NCI-H748 (cell line): ENCODE measurements around the gene HSPB8.
"Not testable (repeated sequence)": the region's sequence is repeated elsewhere in the genome, so short reads cannot be mapped to it uniquely, and the experiment has no call there.

Experiments
- DNase-seq: peaks from one replicate; lab custom pipeline; 2025; ENCODE audit not compliant: unreplicated experiment; lab: John Stamatoyannopoulos, UW

HSPB8 gene

DNA sequence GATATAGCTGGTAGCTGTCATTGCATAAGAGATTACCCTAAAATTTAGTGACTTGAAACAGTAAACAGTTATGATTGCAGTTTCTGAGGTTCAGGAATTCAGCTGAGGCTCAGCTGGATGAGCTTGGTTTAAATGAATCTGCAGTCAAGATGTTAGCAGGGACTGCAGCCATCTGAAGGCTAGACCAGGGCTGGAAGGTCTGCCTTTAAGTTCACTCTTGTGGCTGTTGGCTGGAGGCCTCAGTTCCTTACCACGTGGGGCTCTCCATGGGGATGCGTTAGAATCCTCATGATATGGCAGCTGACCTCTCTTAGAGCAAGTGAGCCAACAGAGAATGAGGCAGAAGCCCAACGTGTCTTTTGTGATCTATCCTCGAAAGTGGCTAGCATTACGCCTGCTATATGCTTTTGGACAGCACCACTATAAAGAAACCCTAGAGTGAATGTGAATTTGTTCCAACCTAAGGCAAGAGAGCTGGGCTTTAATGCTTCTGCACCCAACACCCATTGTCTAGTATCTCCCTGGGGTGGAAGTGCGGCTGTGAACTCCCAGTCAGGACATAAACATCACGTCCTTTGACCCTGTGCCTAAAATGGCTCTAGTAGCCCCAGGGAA lies 26.0 kb downstream of the HSPB8 start:
- DNase-seq, result no peak

DNA sequence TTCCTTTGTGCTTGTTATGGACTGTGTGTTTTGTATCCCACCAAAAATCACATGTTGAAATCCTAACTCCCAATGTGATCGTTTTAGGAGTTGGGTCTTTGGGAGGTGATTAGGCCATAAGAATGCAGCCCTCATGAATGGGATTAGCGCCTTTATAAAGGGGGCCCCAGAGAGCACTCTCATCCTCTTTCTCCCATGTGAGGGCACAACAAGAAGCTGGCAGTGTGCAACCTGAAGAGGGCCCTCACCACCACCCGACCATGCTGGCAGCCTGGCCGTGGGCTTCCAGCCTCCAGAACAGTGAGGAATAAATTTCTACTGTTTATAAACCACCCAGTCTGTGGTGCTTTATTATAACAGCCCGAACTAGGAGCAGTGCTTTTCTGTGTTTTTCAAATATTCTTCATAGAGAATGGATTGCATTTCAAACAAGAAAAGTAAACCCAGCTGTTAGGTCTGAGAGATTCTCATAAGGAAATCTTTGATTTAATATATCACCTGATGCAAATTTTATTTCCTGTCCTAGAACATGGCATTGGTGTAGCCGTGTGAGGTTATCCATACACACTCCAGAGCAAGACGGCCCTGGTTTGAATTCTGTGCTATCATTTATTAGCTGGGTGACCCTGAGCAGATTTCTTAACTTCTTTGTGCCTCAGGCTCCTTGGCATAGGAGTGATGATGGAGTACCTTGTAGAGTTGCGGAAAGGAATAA lies 27.8 kb downstream of the HSPB8 start:
- peak; percentile 55 for DNase-seq

DNA sequence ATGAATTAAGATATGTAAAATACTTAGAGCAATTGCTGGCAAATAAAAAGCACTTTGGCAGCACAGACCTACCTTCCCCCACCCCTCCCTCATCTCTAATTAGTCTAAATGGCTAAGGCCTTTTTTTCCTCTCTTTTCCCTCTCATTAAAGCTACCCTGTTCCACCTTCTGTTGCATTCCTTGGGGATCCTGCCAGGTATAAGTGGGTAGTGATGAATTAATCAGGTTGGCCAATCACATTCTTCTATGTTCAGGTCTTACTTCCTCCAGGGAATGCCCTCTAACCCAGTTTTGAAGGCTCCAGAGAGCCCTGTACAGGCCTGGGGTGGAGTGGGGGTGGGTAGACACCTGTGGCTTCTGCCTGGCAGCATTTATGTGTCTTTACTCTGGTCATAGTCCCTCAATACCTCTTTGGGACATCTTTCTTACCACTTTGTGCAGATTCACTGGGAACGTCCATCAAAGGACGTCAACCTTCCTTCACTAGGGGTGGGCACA lies 28.4 kb downstream of the HSPB8 start:
- no peak for DNase-seq

DNA sequence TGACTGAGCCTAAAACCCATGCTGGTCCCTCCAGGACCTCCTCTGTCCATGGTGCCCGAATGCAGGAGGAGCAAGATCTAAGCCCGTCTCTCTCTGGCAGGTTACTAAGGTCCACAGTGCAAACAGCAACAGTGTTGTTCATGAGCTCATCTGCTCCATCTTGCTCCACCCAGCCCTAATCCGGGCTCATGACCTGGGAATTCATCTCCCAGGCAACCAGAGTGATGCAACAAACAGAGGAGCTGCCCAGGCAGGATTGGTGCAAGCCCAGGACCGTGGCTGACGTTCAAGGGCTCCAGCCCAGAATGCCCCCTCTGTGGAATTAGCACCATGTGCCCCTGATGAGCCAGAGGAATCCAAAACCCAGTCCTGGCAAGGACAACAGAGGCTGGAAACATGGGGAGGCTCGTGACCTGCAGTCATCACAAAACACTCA lies 29.9 kb downstream of the HSPB8 start:
- peak; percentile 95 for DNase-seq

DNA sequence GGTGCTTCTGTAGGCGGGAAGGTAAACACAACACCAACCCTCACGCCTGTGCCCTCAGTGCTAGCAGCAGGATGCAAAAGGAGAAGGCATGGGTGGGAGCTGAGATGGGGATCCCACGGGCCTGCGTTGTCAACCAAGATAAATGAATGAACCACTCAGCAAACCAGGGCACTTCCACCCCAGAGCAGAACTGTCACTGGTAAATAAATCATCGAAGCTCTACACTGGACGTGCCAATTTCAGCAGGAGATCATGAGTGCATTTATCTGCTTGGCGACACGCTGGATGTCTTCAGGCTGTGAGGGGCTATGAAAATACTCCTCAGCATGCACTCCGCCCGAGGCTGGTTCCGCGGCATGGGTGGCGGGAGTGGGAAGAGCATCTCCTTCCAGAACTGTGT lies 33.2 kb downstream of the HSPB8 start:
- DNase-seq, result no peak

DNA sequence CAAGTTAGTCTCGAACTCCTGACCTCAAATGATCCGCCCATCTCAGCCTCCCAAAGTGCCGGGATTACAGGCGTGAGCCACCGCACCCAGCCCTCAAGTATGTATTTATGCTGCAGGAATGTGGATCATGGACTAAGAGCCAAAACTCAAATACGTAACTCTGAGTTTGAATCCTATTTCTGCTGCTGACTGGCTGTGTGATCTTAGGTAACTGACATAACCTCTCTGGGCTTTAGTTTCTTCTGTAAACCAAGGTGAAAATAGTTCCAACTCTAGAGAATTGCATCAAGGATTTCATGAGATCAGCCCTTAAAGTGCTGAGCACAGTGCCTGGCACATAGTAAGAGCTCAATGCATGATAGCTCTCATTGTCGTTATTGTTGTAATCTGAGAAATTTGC lies 37.4 kb downstream of the HSPB8 start:
- DNase-seq, result no peak

DNA sequence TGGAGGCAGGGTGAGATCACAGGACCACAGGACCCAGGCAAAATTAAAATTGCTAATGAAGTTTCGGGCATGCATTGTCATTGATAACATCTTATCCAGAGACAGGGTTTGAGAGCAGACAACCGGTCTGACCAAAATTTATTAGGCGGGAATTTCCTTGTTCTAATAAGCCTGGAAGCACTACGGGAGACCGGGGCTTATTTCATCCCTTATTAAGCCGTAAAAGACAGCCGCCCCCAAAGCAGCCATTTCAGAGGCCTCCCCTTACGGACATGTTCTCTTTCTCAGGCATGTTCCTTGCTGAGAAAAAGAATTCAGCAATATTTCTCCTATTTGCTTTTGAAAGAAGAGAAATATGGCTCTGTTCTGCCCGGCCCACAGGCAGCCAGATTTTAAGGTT lies 40.1 kb downstream of the HSPB8 start:
- not testable (repeated sequence) for DNase-seq

DNA sequence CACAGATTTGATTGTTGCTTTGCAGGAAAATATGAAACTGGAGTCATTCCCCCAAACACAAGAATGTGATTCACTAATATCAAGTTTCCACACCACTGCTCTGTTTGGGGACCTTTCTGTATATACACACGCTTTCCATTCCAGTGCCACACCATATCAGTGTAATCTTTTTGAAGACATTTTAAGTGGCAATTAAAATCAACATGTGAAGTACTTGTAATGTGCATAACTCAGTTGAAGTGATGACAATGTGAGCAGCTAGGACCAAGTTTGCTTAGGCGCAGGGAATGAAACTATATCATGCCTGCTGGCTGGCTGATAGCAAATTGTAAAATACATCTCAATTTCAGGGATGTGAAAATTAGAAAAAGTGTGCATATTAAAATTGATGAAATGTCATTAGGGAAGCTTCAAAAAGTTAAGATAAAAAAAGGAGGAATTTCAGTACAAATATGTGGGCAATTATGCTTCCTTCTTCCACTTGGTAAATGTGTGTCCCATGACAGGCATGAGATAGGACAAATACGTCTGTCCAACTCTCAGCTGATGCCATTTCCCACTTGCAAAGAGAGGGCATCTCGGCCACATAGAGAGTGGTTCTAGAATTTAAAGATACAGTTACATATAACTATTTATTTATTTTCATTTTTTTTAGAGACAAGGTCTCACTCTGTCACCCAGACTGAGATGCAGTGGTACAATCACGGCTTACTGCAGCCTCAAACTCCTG lies 43.7 kb downstream of the HSPB8 start:
- no peak for DNase-seq

DNA sequence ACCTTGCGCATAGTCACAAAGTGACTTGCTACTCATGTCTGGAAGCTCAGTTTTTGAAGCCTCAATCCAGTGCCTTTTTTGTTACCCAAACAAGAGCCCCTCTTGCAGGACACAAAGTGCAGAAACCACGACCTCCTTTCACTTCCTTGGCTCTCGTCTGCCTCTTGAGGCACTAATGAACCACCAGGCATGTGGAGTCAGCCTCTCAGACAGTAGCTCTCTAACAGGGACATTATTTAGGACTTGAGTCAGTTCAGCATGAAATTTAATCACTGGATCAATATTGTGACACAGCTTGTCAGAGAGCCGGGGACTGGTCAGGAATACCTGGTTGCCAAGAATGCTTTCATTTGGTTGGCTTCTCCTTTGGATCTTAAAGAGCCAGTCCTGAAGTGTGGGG lies 46.7 kb downstream of the HSPB8 start:
- DNase-seq, result no peak

DNA sequence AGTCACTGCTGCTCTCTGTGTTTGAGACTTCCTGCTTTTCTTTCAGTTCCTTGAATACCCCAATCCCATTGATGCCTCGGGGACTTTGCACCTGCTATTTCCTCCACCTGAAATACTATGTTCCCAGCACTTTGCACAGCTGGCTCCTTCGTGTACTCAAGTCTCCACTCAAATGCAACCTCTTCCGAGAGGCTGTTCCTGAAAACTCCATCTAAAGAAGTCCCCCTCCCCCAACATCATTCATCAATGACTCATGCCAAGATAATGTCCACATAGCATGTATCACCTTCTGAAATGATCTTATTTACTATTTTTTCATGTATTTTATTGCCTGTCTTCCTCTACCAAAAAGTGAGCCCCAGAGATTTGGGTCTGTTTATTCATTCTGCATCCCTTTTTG lies 48.6 kb downstream of the HSPB8 start:
- no peak for DNase-seq

DNA sequence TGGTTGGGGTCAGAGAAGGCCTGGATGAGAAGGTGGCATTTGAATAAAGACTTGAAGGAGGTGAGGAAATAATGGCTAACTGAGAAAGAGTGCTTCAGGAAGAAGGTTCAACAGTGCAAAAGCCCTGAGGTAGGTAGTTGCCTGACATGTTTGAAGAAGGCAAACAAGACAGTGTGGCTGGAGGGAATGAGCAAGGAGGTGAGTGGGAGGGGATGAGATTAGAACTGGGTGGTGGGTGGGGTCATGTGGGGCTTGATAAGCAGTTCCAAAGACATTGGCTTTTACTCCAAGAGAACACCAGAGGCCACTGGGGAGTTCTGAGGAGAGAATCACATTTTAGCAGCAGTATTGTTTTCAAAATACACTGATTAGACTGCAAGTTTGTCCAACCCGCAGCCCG lies 50.5 kb downstream of the HSPB8 start:
- DNase-seq, result no peak

DNA sequence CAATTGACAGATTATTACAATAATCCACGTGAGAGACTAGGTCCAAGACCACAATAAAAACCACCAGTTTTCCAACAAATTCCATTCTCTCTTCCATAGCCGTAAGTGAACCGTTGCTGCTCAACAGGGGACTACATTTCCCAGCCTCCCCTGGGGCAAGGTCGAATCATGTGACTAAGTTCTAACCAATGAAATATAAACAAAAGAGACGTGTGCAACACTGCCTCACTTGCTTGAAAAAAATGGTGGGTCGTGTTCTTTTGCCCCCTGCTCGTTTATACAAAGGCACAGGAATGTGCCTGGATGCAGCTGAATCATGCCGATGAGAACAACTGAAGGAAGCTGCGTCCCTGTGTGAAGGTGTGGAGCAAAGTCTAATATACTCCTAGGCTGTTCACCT lies 51.1 kb downstream of the HSPB8 start:
- DNase-seq, result peak; percentile 51

DNA sequence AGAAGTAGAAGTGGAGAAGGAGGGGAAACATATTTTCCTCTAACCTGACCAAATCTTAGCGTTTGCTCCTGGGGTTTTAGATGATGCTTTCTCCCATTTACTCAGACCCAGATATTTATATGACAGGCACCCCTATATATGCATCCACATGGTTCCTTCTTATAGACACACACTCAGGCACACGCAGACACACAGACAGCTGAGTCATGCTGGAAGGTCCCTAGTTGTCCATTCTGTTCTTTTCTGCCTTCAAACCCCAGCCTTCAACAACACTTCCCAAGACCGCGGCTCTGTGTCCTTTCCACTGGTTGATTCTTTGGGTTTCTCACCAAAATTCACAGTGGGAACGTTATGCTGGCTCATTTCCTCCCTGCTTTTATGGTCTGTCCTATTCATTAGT lies 52.1 kb downstream of the HSPB8 start:
- no peak for DNase-seq

DNA sequence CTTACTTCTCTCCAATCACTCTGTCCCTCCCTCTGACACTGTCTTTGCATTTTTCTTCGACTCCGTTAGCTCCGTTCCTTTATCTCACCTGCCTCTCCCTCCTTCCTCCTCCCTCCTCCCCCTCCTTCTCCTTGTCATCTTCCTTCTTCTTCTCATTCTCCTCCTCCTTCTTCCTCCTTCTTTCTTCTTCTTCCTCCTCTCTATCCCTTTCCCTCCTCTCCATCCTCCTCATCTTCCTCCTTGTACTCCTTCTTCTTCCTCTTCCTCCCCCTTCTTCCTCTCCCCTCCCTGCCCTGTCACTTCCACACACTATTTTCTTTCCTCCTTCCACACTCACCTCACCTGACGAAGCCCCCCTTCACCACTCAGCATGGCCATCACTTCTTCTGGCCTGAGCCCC lies 53.0 kb downstream of the HSPB8 start:
- no peak for DNase-seq

DNA sequence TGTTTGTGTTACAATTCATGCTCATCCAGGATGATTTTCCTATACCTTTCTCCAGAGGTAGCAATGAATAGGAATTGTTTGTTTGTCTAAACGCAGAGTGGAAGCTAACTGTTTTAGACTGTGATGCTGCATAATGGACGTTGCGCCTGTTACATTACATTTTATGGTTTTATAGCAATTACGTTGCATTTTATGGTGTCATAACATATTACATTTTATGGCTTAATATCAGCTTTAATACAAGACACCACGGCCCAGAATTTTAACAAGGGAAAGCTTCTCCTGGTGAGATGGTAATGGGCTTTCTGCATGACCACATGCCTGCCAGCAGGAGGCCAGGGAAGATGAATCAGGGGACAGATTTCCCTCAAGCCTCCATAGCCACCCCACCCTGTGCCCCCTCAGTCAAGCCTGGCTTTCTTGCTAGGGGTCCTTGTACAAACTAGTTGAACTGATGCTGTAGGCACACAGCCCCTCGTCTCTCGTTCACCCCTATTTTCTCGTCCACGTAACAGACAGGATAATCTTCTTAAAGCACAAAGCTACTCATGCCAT lies 56.5 kb downstream of the HSPB8 start:
- DNase-seq, result peak; percentile 76

DNA sequence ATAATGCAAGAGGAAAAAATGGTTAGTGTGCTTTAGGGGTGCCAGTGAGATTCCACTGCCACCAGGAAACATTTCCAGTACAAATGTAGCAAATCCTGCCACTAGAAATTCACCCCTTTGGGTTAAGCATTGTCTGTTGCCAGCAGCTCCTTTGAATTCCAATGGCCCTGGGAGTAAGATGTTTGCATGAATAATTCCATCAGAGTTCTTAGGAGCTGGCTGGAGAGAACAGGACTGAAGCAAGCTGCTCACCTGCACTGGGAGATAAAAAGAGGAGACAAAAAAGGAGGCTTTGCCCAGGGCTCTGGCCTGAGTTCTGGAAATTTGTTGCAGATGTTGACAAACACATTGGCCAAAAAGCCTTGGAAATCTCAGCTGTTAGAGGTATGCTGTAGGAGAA lies 57.6 kb downstream of the HSPB8 start:
- DNase-seq, result no peak

DNA sequence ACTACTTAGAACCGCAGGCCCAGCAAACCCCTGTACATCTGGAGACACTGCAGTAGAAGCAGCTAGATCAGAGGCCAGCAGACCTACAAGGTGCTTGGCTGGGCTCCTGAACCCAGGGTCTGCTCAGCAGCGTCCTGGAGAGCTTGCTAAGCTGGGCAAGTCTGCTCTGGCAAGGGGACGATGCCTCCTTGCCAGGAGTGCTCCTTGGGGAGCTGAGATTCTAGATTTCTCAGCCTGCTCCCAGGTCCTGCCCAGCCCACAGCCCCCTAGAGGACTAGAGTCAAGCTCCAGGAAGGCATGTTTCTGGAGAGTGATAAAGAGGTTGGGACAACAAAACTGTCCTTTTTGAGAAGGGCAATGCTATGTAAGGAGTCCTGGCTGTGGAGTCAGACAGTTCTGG lies 60.3 kb downstream of the HSPB8 start:
- DNase-seq, result no peak

DNA sequence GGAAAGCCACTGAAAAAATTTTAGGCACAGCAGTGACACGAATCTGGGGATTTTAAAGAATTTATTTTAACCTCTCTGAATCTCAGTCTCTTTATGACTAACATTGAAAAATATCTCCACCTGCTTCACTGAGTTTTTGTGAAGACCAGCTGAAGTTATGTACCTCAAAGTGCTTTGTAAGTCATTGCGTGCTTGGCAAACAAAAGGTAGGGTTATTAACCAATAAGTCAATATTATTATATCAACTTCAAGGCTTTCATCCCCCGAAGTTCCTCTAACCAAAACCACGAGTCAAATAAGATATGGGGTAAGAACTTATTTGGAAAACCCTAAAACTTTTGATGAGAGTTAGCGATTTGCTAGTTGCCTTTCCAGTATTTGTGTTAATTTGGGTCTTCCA lies 62.3 kb downstream of the HSPB8 start:
- no peak for DNase-seq

DNA sequence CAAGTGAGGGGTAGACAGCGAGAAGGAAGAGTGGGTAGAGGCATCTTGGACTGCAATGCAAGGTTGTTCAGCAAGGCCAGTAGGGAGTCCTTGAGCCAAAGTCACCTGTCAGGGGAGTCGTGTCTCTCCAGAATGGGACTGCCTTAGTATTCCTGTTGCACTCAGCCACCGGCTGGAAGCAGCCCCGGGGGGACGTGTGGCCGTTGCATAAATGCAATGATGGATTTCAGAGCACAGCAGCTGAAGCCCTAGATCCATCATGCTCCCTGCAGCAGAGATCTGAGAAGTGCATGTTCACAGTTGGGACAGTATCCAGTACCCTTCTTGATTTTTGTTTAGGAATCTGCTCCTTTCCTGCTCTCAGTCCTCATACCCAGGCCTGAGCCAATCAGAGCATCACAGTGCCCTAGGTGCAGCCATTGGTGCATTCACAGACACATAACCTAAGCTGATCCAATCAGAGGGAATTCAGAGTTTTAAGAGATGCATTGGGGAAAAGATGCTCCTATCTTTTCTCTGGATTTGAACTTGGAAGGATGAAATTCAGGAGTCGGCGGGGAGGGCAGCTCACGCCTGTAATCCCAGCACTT lies 62.9 kb downstream of the HSPB8 start:
- no peak for DNase-seq
